GM23338 (cell line): Measurements from ENCODE around the gene C3orf22. TPM values are rescaled to one million over a fixed set of nuclear protein-coding genes. Genes with fewer than 3 reads are reported as not detected.

Experiments
- ATAC-seq: fragments of 200-7000 bp; cut with Tn5 transposase; 3 replicates; pipeline ENCODE4 v1.9.1; 2020
- DNase-seq: peaks from one replicate; pipeline ENCODE4 v3.0.0-alpha.2; 2015; ENCODE audit warnings: low spot score
- H2AFZ ChIP-seq: fragments of 200-600 bp; sonication (generic); 2 replicates; pipeline ENCODE4 v1.8.0; 2016; ENCODE audit warnings: antibody characterized with exemption, mild to moderate bottlenecking, moderate library complexity
- H3F3A ChIP-seq: fragments of 200-600 bp; sonication (generic); replicated peaks from 2 replicates; pipeline ENCODE4 v1.8.0; 2017; ENCODE audit warnings: antibody characterized with exemption, mixed run types, low read depth
- H3K27ac ChIP-seq: fragments of 200-600 bp; sonication (generic); 2 replicates; pipeline ENCODE4 v1.6.1; 2016; ENCODE audit warnings: low read depth
- H3K27me3 ChIP-seq: fragments of 200-600 bp; sonication (generic); 2 replicates; pipeline ENCODE4 v1.8.0; 2016; ENCODE audit warnings: mild to moderate bottlenecking, mixed run types, moderate library complexity; ENCODE audit not compliant: insufficient read depth
- H3K36me3 ChIP-seq: fragments of 200-600 bp; sonication (generic); 2 replicates; pipeline ENCODE4 v1.8.0; 2016; ENCODE audit warnings: mild to moderate bottlenecking; ENCODE audit not compliant: insufficient read depth
- H3K4me1 ChIP-seq: fragments of 200-600 bp; sonication (generic); 2 replicates; pipeline ENCODE4 v1.8.0; 2016; ENCODE audit warnings: mild to moderate bottlenecking, moderate library complexity; ENCODE audit not compliant: insufficient read depth
- H3K4me2 ChIP-seq: fragments of 200-600 bp; sonication (generic); 2 replicates; pipeline ENCODE4 v1.7.1; 2017; ENCODE audit warnings: mixed run types
- H3K4me3 ChIP-seq: fragments of 200-600 bp; sonication (generic); 2 replicates; pipeline ENCODE4 v1.6.1; 2016; ENCODE audit warnings: mixed run types
- H3K79me2 ChIP-seq: fragments of 200-600 bp; sonication (generic); replicated peaks from 2 replicates; pipeline ENCODE4 v1.8.0; 2017; ENCODE audit warnings: mild to moderate bottlenecking; ENCODE audit not compliant: insufficient read depth
- H3K9me2 ChIP-seq: fragments of 200-600 bp; sonication (generic); 2 replicates; pipeline ENCODE4 v1.8.0; 2017; ENCODE audit not compliant: insufficient read depth
- H4K20me1 ChIP-seq: fragments of 200-600 bp; sonication (generic); replicated peaks from 2 replicates; pipeline ENCODE4 v1.8.0; 2017; ENCODE audit warnings: mild to moderate bottlenecking; ENCODE audit not compliant: insufficient read depth
- H3K27ac Mint-ChIP-seq: 2 replicates; pipeline ENCODE4 v1.8.0; 2020; ENCODE audit warnings: inconsistent platforms, mild to moderate bottlenecking, moderate library complexity, mixed read lengths
- H3K27me3 Mint-ChIP-seq: 3 replicates; pipeline ENCODE4 v1.8.0; 2022; ENCODE audit warnings: low read depth, mild to moderate bottlenecking, moderate library complexity, mixed read lengths, inconsistent platforms; ENCODE audit not compliant: insufficient read depth, poor library complexity
- H3K36me3 Mint-ChIP-seq: 3 replicates; pipeline ENCODE4 v1.8.0; 2021; ENCODE audit warnings: low read depth, mild to moderate bottlenecking, inconsistent platforms, moderate library complexity, mixed read lengths
- H3K4me1 Mint-ChIP-seq: 3 replicates; pipeline ENCODE4 v1.8.0; 2020; ENCODE audit warnings: mild to moderate bottlenecking, inconsistent platforms, mixed read lengths
- H3K4me3 Mint-ChIP-seq: 3 replicates; pipeline ENCODE4 v1.8.0; 2021; ENCODE audit warnings: moderate library complexity, mild to moderate bottlenecking, inconsistent platforms, mixed read lengths
- H3K9me3 Mint-ChIP-seq: 3 replicates; pipeline ENCODE4 v1.8.0; 2020; ENCODE audit warnings: moderate library complexity, mild to moderate bottlenecking, inconsistent platforms, mixed read lengths
- CREB1 ChIP-seq: fragments of 250-450 bp; sonication (Bioruptor Pico); IDR thresholded peaks from 2 replicates; pipeline ENCODE4 v1.5.0; 2020; ENCODE audit warnings: low read depth, mild to moderate bottlenecking, moderate library complexity
- CTCF ChIP-seq, 2 experiments: fragments of 200-600 bp in 1 of 2; sonication (generic) in 1 of 2; conservative IDR thresholded peaks; 2 replicates each; pipeline versions ENCODE4 v1.5.1 to v1.6.1; 2016 to 2017; ENCODE audit warnings: antibody characterized with exemption in 2 of 2, low read depth in 2 of 2, mild to moderate bottlenecking in 2 of 2, moderate library complexity in 1 of 2
- ETS1 ChIP-seq: IDR thresholded peaks from 2 replicates; pipeline ENCODE4 v1.6.1; 2016; ENCODE audit warnings: antibody characterized with exemption
- EZH2 ChIP-seq: fragments of 200-600 bp; sonication (generic); IDR thresholded peaks from one replicate; pipeline ENCODE4 v1.8.0; 2017; ENCODE audit warnings: antibody characterized with exemption, mild to moderate bottlenecking, low read depth; ENCODE audit not compliant: unreplicated experiment
- JUNB ChIP-seq: IDR thresholded peaks from one replicate; pipeline ENCODE4 v1.6.1; 2016; ENCODE audit warnings: antibody characterized with exemption; ENCODE audit not compliant: unreplicated experiment
- REST ChIP-seq: IDR thresholded peaks from one replicate; pipeline ENCODE4 v1.6.1; 2018; ENCODE audit warnings: antibody characterized with exemption; ENCODE audit not compliant: unreplicated experiment
- polyA plus RNA-seq: library from polyadenylated mRNA; unstranded; fragments of >200 nt; fragmentation: Nextera tagmentation; extraction: Ambion mirVana; gene quantifications from 2 replicates; pipeline ENCODE4 v1.2.1, GENCODE V29; 2016
- total RNA-seq: library from RNA; depleted of rRNA; stranded (reverse); fragments of >200 nt; shearing (Covaris generic); gene quantifications from 2 replicates; pipeline ENCODE4 v1.2.3, GENCODE V29; 2014

Gene C3orf22
- total and polyA plus RNA-seq, 2 experiments from 2014 or later, result not detected

- no peak overlapping the region for H3K4me3 ChIP-seq
- Mint-ChIP-seq H3K4me3 (no peak overlapping the region), H3K27me3 (peaks cover 5% of the 10 kb centered on the region), H3K27ac (no peak overlapping the region), H3K4me1 (peaks cover 6% of the 10 kb centered on the region; the same call in 1 of the 3 replicates), H3K9me3 (no peaks in the 10 kb centered on the region), H3K36me3 (no peaks in the 10 kb centered on the region)
- DNase-seq (no peak), ATAC-seq (no peak)
- no peaks in the 10 kb centered on the region for H3K9me2 ChIP-seq
- H3K36me3 ChIP-seq, result no peaks in the 10 kb centered on the region
- H3K4me1 ChIP-seq, result no peaks in the 10 kb centered on the region
- TF ChIP-seq REST (no peak), CREB1 (CRISPR knock-in tag) (no peak), ETS1 (no peak), CTCF (conservative IDR thresholded peaks at IDR 0.05; ENCODE audit: low read depth in 2 of 2) (no peak), EZH2 (no peak)
- no peaks in the 10 kb centered on the region for H3K27me3 ChIP-seq
- H3F3A ChIP-seq, result no peaks in the 10 kb centered on the region
- H2AFZ ChIP-seq, result no peak overlapping the region
- H4K20me1 ChIP-seq, result no peaks in the 10 kb centered on the region
- H3K4me2 ChIP-seq, result no peak overlapping the region
- H3K27ac ChIP-seq, result no peak overlapping the region
- no peaks in the 10 kb centered on the region for H3K79me2 ChIP-seq
Measured at GRCh38 chr3:126571078-126571477, 12.3 kb upstream of the C3orf22 start.

GRCh38 chr3:126570103-126570541 is 11.4 kb upstream of the C3orf22 start:
- Histone ChIP-seq H3K36me3 (no peaks in the 10 kb centered on the region), H3K9me2 (no peaks in the 10 kb centered on the region), H2AFZ (no peak overlapping the region), H3K4me3 (no peak overlapping the region), H4K20me1 (no peaks in the 10 kb centered on the region), H3K27ac (no peak overlapping the region), H3K4me2 (no peak overlapping the region), H3K79me2 (no peaks in the 10 kb centered on the region), H3K27me3 (no peaks in the 10 kb centered on the region), H3K4me1 (no peaks in the 10 kb centered on the region), H3F3A (no peaks in the 10 kb centered on the region)
- peak; percentile 83 for ATAC-seq
- Mint-ChIP-seq H3K36me3 (no peaks in the 10 kb centered on the region), H3K9me3 (no peaks in the 10 kb centered on the region), H3K4me3 (no peak overlapping the region), H3K27ac (no peak overlapping the region), H3K4me1 (peaks cover 6% of the 10 kb centered on the region; the same call in 1 of the 3 replicates), H3K27me3 (peaks cover 5% of the 10 kb centered on the region)
- TF ChIP-seq JUNB (no peak), ETS1 (no peak), CTCF (conservative IDR thresholded peaks at IDR 0.05; ENCODE audit: low read depth in 2 of 2) (peak in 1 of 2 experiments; percentile 43; a peak in 2 of 4 replicates)
- peak; percentile 22 for DNase-seq
